Esophagus muscularis mucosa (tissue), 3 donors: Measurements from ENCODE around the gene SELENOO.

Experiments used
- POLR2A ChIP-seq: fragments of 450-650 bp; IDR thresholded peaks from one replicate; pipeline ENCODE4 v1.6.1; 2017; ENCODE audit warnings: antibody characterized with exemption, moderate library complexity, mild to moderate bottlenecking, low read depth
- TF ChIP-seq, protein P1 (sequence below), 3 experiments: fragments of 200-600 bp in 2 of 3; fragments of 450-650 bp in 1 of 3; sonication (generic) in 2 of 3; IDR thresholded peaks; one replicate each; pipeline ENCODE4 v1.5.1; 2017 to 2019; ENCODE audit warnings: antibody characterized with exemption in 3 of 3, mild to moderate bottlenecking in 2 of 3, moderate library complexity in 1 of 3

DNA sequence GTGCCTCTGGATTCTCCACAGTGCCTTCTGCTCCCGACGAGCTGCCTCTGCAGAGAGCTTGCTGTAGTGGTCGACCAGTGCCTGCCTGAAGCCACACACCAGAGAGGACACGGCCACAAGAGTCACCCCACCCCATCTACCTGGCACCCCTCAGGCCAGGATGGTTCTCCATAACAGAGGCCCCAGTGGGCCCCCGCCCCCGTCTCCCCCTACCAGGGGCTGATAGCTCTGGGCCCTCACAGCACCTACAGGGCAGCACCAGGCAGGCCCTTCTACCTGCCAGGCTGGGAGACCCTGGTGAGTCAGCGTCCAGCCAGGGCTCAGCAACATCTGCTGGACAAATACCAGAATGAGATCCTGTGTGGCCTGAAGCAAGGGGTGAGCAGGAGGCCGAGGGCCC lies 21.7 kb downstream of the SELENOO start:
- TF ChIP-seq POLR2A, result no peak
- TF ChIP-seq, protein P1, sequence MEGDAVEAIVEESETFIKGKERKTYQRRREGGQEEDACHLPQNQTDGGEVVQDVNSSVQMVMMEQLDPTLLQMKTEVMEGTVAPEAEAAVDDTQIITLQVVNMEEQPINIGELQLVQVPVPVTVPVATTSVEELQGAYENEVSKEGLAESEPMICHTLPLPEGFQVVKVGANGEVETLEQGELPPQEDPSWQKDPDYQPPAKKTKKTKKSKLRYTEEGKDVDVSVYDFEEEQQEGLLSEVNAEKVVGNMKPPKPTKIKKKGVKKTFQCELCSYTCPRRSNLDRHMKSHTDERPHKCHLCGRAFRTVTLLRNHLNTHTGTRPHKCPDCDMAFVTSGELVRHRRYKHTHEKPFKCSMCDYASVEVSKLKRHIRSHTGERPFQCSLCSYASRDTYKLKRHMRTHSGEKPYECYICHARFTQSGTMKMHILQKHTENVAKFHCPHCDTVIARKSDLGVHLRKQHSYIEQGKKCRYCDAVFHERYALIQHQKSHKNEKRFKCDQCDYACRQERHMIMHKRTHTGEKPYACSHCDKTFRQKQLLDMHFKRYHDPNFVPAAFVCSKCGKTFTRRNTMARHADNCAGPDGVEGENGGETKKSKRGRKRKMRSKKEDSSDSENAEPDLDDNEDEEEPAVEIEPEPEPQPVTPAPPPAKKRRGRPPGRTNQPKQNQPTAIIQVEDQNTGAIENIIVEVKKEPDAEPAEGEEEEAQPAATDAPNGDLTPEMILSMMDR (IDR thresholded peaks at IDR 0.05), result no peak
